Kidney (tissue), 14 donors: ENCODE results near the gene LEKR1. TPM values are rescaled to one million over a fixed set of nuclear protein-coding genes. Genes with fewer than 3 reads are reported as not detected.
A peak's percentile ranks its signal among the peaks of the same experiment; 100 is the strongest.

Source experiments
- DNase-seq, 5 donors: peaks; one replicate each; pipeline ENCODE4 v3.0.0-alpha.2; 2013 to 2020
- FAIRE-seq: peaks from 2 replicates; lab custom pipeline; 2012; peaks lifted over from hg19 to GRCh38; lab: Jason Lieb, UNC
- H3K27ac ChIP-seq, 2 donors: one replicate each; pipeline ENCODE4 v1.7.0; 2013; ENCODE audit warnings: low read depth in 2 of 2, low read length in 2 of 2, inconsistent platforms in 1 of 2
- H3K27me3 ChIP-seq: one replicate; pipeline ENCODE4 v1.7.1; 2013; ENCODE audit warnings: low read length, inconsistent platforms; ENCODE audit not compliant: control insufficient read depth, insufficient read depth
- H3K36me3 ChIP-seq, 3 donors: one replicate each; pipeline versions ENCODE4 v1.7.0 to v1.7.1; 2013; ENCODE audit warnings: low read length in 3 of 3, control low read depth in 1 of 3, inconsistent platforms in 1 of 3; ENCODE audit not compliant: insufficient read depth in 3 of 3, control insufficient read depth in 2 of 3
- H3K4me1 ChIP-seq, 3 donors: one replicate each; pipeline versions ENCODE4 v1.7.0 to v1.7.1; 2013; ENCODE audit warnings: low read length in 3 of 3, inconsistent platforms in 1 of 3, low read depth in 1 of 3; ENCODE audit not compliant: control insufficient read depth in 2 of 3, insufficient read depth in 2 of 3
- H3K4me3 ChIP-seq, 3 donors: one replicate each; pipeline versions ENCODE4 v1.7.0 to v1.8.1; 2013; ENCODE audit warnings: low read length in 3 of 3, control low read depth in 1 of 3, inconsistent platforms in 1 of 3
- H3K9ac ChIP-seq, 3 donors: one replicate each; pipeline versions ENCODE4 v1.7.0 to v1.7.1; 2013; ENCODE audit warnings: low read length in 3 of 3, control low read depth in 1 of 3, inconsistent platforms in 1 of 3
- H3K9me3 ChIP-seq, 3 donors: one replicate each; pipeline versions ENCODE4 v1.7.0 to v1.7.1; 2013; ENCODE audit warnings: low read length in 3 of 3, control low read depth in 1 of 3, inconsistent platforms in 1 of 3; ENCODE audit not compliant: control insufficient read depth in 2 of 3, insufficient read depth in 1 of 3
- intact Hi-C: fragments of 100-400 bp; cut with DNase I; formaldehyde crosslinking; loops from one replicate; pipeline ENCODE4 v1.11.1; 2022
- polyA plus RNA-seq: library from polyadenylated mRNA; stranded (reverse); fragments of 350-450 nt; fragmentation: Illumina TruSeq; extraction: RNeasy Lipid Tissue Mini Kit (QIAGEN cat#74804); gene quantifications from one replicate; pipeline ENCODE4 v1.2.3, GENCODE V29; 2014; ENCODE audit warnings: low read depth, low replicate concordance; ENCODE audit not compliant: insufficient read depth
- total RNA-seq: library from RNA; stranded (reverse); fragmentation: NEBNext Ultra II Directional; extraction: Animal tissue kit (Norgen Biotek cat#: 25700); gene quantifications from one replicate; pipeline ENCODE4 v1.2.1, GENCODE V29; 2021
- TF ChIP-seq, protein P1 (sequence below): IDR thresholded peaks from 3 replicates; pipeline ENCODE4 v1.5.1; 2012; ENCODE audit warnings: mild to moderate bottlenecking, moderate library complexity, borderline replicate concordance; ENCODE audit not compliant: insufficient read depth; ENCODE audit errors: extremely low read depth
- donor health status: control.
- donor health status: control.
- donor health status: control.
- donor health status: control.
- donor health status: control.
- donor health status: DM: yes; HTN: yes; CAD: no.
- donor health status: Normal renal cell carcinoma (clear cell type).

The LEKR1 gene
- total and polyA plus RNA-seq, 2 donors from 2014 or later, result 1.6 to 1.8 TPM

DNA sequence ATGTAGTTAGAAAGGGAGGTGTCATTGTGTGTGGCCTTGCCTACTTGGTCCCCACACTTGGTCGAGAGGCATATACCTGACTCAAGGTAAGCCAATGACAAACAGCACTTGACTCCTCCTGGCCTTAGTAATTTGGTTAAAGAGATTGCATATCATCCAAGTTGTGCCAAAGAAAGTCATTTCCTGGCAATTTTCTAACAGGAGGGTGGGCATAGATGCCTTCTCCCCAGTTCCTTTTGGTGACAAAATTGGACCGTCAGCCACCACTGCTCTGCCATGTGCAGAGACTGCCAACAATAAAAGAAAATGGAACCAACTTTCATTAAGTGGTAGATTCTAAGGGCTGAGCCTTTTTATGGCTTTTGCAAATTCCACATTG is 7.9 kb upstream of the LEKR1 start:
- Histone ChIP-seq H3K27me3 (no peaks in the 10 kb centered on the region), H3K9ac (no peak overlapping the region)
- intact Hi-C loops, result no loop called here

DNA sequence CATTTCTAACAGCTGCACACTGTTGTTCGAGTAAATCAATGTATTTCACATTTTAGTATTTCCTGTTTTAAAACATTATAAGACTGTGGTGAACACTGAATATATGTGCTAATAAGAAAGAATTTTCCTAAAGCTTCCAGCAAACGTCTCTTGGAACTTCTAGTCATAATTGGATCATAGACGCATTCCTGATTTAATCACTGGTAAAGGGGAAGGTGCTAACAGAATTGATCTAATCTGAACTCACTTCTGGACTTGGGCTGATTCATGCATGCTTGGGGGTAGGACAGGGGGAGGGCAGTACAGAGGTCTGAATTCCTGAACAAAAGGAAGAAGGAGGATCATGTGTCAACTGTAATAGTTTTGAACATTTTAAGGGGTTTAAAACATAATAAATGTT is 7.3 kb upstream of the LEKR1 start:
- H3K27me3 ChIP-seq, result no peaks in the 10 kb centered on the region
- H3K27ac ChIP-seq, result no peak overlapping the region
- TF ChIP-seq, protein P1, sequence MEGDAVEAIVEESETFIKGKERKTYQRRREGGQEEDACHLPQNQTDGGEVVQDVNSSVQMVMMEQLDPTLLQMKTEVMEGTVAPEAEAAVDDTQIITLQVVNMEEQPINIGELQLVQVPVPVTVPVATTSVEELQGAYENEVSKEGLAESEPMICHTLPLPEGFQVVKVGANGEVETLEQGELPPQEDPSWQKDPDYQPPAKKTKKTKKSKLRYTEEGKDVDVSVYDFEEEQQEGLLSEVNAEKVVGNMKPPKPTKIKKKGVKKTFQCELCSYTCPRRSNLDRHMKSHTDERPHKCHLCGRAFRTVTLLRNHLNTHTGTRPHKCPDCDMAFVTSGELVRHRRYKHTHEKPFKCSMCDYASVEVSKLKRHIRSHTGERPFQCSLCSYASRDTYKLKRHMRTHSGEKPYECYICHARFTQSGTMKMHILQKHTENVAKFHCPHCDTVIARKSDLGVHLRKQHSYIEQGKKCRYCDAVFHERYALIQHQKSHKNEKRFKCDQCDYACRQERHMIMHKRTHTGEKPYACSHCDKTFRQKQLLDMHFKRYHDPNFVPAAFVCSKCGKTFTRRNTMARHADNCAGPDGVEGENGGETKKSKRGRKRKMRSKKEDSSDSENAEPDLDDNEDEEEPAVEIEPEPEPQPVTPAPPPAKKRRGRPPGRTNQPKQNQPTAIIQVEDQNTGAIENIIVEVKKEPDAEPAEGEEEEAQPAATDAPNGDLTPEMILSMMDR, result no peak
- intact Hi-C loops, result no loop called here
- H3K4me1 ChIP-seq, result peaks cover 0 to 21% (median 0%) of the 10 kb centered on the region in 3 donors
- H3K36me3 ChIP-seq, result no peaks in the 10 kb centered on the region
- H3K9ac ChIP-seq, result peak overlapping the region in 1 of 3 donors; percentile 12
- no peak overlapping the region for H3K4me3 ChIP-seq
- FAIRE-seq, result no peak
- H3K9me3 ChIP-seq, result no peaks in the 10 kb centered on the region
- DNase-seq, result peak in 1 of 5 donors; percentile 14

More for the DNA sequence above, 7.9 kb upstream of the LEKR1 start:
- no peak for DNase-seq
- Histone ChIP-seq H3K4me1 (peaks cover 0 to 21% (median 0%) of the 10 kb centered on the region in 3 donors), H3K36me3 (no peaks in the 10 kb centered on the region), H3K9me3 (no peaks in the 10 kb centered on the region), H3K4me3 (no peak overlapping the region), H3K27ac (peak overlapping the region in 1 of 2 donors; percentile 2)
- TF ChIP-seq, protein P1, result no peak
- FAIRE-seq, result no peak

DNA sequence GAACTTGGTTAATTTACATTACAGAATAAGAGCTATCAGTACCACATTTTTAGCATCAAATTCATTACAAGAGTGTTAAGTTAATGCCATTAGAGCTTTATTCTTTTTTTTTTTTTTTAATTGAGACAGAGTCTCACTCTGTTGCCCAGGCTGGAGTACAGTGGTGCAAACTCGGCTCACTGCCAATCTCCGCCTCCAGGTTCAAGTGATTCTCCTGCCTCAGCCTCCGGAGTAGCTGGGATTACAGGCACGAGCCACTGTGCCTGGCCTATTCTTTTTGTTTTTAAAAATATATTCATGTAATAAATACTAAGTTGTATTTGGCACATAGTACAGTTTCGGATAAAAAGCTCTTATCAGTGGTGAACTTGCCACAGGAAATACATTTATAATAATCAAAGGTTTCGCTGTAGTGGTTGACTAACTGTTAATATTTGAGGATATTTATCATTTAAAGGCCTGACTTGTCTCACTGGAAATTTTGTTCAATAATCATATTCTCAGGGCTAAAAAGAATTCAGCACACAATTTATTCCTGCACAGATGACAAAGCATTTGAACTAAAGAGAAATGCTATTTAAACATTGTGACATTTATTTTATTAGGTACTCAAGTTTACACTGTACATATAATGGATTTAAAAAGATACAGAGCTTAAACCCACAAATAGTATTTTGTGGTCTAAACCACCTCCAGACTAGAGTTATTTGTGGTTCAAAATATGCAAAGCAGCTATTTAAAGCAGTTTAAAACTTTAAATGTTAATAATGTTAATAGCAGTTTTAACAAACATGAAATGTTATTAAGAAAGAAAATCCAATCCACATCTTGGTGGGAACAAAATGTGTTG is 6.1 kb upstream of the LEKR1 start:
- no peak overlapping the region for H3K4me3 ChIP-seq
- TF ChIP-seq, protein P1, result no peak
- FAIRE-seq (no peak), DNase-seq (no peak)
- intact Hi-C loops, result no loop called here
- no peaks in the 10 kb centered on the region for H3K9me3 ChIP-seq
- H3K4me1 ChIP-seq, result peaks cover 0 to 21% (median 0%) of the 10 kb centered on the region in 3 donors
- no peak overlapping the region for H3K9ac ChIP-seq
- no peaks in the 10 kb centered on the region for H3K27me3 ChIP-seq
- no peak overlapping the region for H3K27ac ChIP-seq
- H3K36me3 ChIP-seq, result no peaks in the 10 kb centered on the region
